Caco-2 (cell line): Measurements from ENCODE around the gene SLC22A23. TPM values are rescaled to one million over a fixed set of nuclear protein-coding genes. Genes with fewer than 3 reads are reported as not detected.

Source experiments
- BruUV-seq: library from RNA; stranded (reverse); fragments of 400-500 nt; replicated peaks from 2 replicates; lab custom pipeline; 2021; lab: Mats Ljungman, UMichigan
- CTCF ChIA-PET: fragments of 300-600 bp; sonication (Branson Sonifier 250); formaldehyde crosslinking; loops from one replicate; lab custom pipeline; 2022; ENCODE audit warnings: antibody characterized with exemption; lab: Charles Lee
- POLR2A ChIA-PET: fragments of 300-600 bp; sonication (Branson Sonifier 250); formaldehyde crosslinking; loops from one replicate; lab custom pipeline; 2022; ENCODE audit warnings: antibody characterized with exemption; lab: Charles Lee
- DNase-seq, 2 experiments: peaks; one replicate each; pipeline versions ENCODE4 v3.0.0 to v3.0.0-alpha.2; 2020 to 2022
- H3K27me3 ChIP-seq: replicated peaks from 2 replicates; pipeline ENCODE4 v1.6.0; 2011; ENCODE audit warnings: low read length; ENCODE audit not compliant: control insufficient read depth, insufficient read depth
- H3K36me3 ChIP-seq: 2 replicates; pipeline ENCODE4 v1.5.1; 2011; ENCODE audit warnings: low read length; ENCODE audit not compliant: control insufficient read depth, insufficient read depth
- H3K4me1 ChIP-seq: fragments of 250-450 bp; sonication (Bioruptor Pico); 2 replicates; pipeline ENCODE4 v1.5.1; 2020; ENCODE audit warnings: mild to moderate bottlenecking
- H3K4me3 ChIP-seq: 2 replicates; pipeline ENCODE4 v1.5.1; 2011; ENCODE audit warnings: low read depth, mild to moderate bottlenecking, control low read depth, low read length
- H3K9me3 ChIP-seq: fragments of 250-450 bp; sonication (Bioruptor Pico); 2 replicates; pipeline ENCODE4 v1.5.1; 2020; ENCODE audit warnings: mild to moderate bottlenecking, moderate library complexity
- H3K27ac Mint-ChIP-seq: one replicate; pipeline ENCODE4 v1.8.0; 2022; ENCODE audit warnings: mixed read lengths; ENCODE audit not compliant: unreplicated experiment
- H3K27me3 Mint-ChIP-seq: one replicate; pipeline ENCODE4 v1.8.0; 2022; ENCODE audit warnings: mixed read lengths; ENCODE audit not compliant: insufficient read depth, unreplicated experiment
- H3K36me3 Mint-ChIP-seq: one replicate; pipeline ENCODE4 v1.8.0; 2022; ENCODE audit warnings: mild to moderate bottlenecking, mixed read lengths; ENCODE audit not compliant: insufficient read depth, unreplicated experiment
- H3K4me1 Mint-ChIP-seq: one replicate; pipeline ENCODE4 v1.8.0; 2022; ENCODE audit warnings: low read depth, mixed read lengths; ENCODE audit not compliant: unreplicated experiment
- H3K4me3 Mint-ChIP-seq: one replicate; pipeline ENCODE4 v1.8.0; 2022; ENCODE audit warnings: mild to moderate bottlenecking, moderate library complexity, mixed read lengths; ENCODE audit not compliant: unreplicated experiment
- H3K9me3 Mint-ChIP-seq: one replicate; pipeline ENCODE4 v1.8.0; 2022; ENCODE audit warnings: mixed read lengths; ENCODE audit not compliant: unreplicated experiment
- CTCF ChIP-seq, 2 experiments: fragments of 200-600 bp in 1 of 2; IDR thresholded peaks; 1 replicate in 1 of 2; 2 replicates in 1 of 2; pipeline versions ENCODE4 v1.5.1 to v1.8.0; 2011 to 2022; ENCODE audit warnings: antibody characterized with exemption in 1 of 2, control low read depth in 1 of 2, inconsistent platforms in 1 of 2, low read depth in 1 of 2, low read length in 1 of 2, mild to moderate bottlenecking in 1 of 2, moderate library complexity in 1 of 2; ENCODE audit not compliant: insufficient read depth in 1 of 2, severe bottlenecking in 1 of 2, unreplicated experiment in 1 of 2
- intact Hi-C: fragments of 100-400 bp; cut with micrococcal nuclease; formaldehyde crosslinking; loops from one replicate; pipeline ENCODE4 v1.10.0; 2022; ENCODE audit not compliant: unreplicated experiment
- total RNA-seq: library from RNA; stranded (reverse); gene quantifications from 2 replicates; pipeline ENCODE4 v1.2.3, GENCODE V29; 2022

SLC22A23 gene
- total RNA-seq, 1 experiment from 2014 or later: 45.5 TPM

GRCh38 chr6:3371222-3371949, 85.5 kb downstream of the SLC22A23 start:
- no peak overlapping the region for H3K4me3 Mint-ChIP-seq
- POLR2A ChIA-PET: no interaction called here
- no peaks in the 10 kb centered on the region for H3K9me3 ChIP-seq
- no peak for DNase-seq
- no peaks in the 10 kb centered on the region for H3K27me3 Mint-ChIP-seq
- H3K4me1 ChIP-seq: peaks cover 9% of the 10 kb centered on the region
- H3K27ac Mint-ChIP-seq: no peak overlapping the region
- CTCF ChIA-PET: no interaction called here
- H3K4me1 Mint-ChIP-seq: peaks cover 18% of the 10 kb centered on the region
- peaks cover 1% of the 10 kb centered on the region; the same call in 1 of the 2 replicates for H3K36me3 ChIP-seq
- no peak for TF ChIP-seq CTCF (IDR thresholded peaks at IDR 0.05; ENCODE audit: insufficient read depth in 1 of 2, low read depth in 1 of 2, low read length in 1 of 2, severe bottlenecking in 1 of 2, unreplicated experiment in 1 of 2)
- H3K27me3 ChIP-seq: no peaks in the 10 kb centered on the region
- H3K4me3 ChIP-seq: no peak overlapping the region
- no TSS peak for BruUV-seq
- H3K9me3 Mint-ChIP-seq: no peaks in the 10 kb centered on the region
- intact Hi-C loops: no loop called here
- peaks cover 23% of the 10 kb centered on the region for H3K36me3 Mint-ChIP-seq

GRCh38 chr6:3370361-3371221, 86.3 kb downstream of the SLC22A23 start:
- no peak for TF ChIP-seq CTCF (IDR thresholded peaks at IDR 0.05; ENCODE audit: insufficient read depth in 1 of 2, low read depth in 1 of 2, low read length in 1 of 2, severe bottlenecking in 1 of 2, unreplicated experiment in 1 of 2)
- ChIA-PET POLR2A (no interaction called here), CTCF (interaction anchor here (0.6 kb wide), 1 partner anchor 929 kb away, joined by 3 read pairs; no protein-coding TSS in a partner anchor)
- Histone ChIP-seq H3K9me3 (no peaks in the 10 kb centered on the region), H3K36me3 (peaks cover 1% of the 10 kb centered on the region; the same call in 1 of the 2 replicates), H3K4me3 (no peak overlapping the region), H3K4me1 (peaks cover 9% of the 10 kb centered on the region), H3K27me3 (no peaks in the 10 kb centered on the region)
- peaks cover 21% of the 10 kb centered on the region for H3K36me3 Mint-ChIP-seq
- H3K4me3 Mint-ChIP-seq: no peak overlapping the region
- intact Hi-C loops: no loop called here
- no peak for DNase-seq
- BruUV-seq: no TSS peak
- no peak overlapping the region for H3K27ac Mint-ChIP-seq
- H3K9me3 Mint-ChIP-seq: no peaks in the 10 kb centered on the region
- H3K27me3 Mint-ChIP-seq: no peaks in the 10 kb centered on the region
- H3K4me1 Mint-ChIP-seq: peaks cover 16% of the 10 kb centered on the region

- Mint-ChIP-seq H3K36me3 (peaks cover 21% of the 10 kb centered on the region), H3K4me3 (no peak overlapping the region), H3K27ac (no peak overlapping the region), H3K27me3 (no peaks in the 10 kb centered on the region), H3K9me3 (no peaks in the 10 kb centered on the region), H3K4me1 (peaks cover 16% of the 10 kb centered on the region)
- no peak for DNase-seq
- TF ChIP-seq CTCF (IDR thresholded peaks at IDR 0.05; ENCODE audit: insufficient read depth in 1 of 2, low read depth in 1 of 2, low read length in 1 of 2, severe bottlenecking in 1 of 2, unreplicated experiment in 1 of 2): no peak
- no peaks in the 10 kb centered on the region for H3K9me3 ChIP-seq
- BruUV-seq: no TSS peak
- intact Hi-C loops: no loop called here
- H3K4me1 ChIP-seq: peaks cover 9% of the 10 kb centered on the region
- POLR2A ChIA-PET: no interaction called here
- no peak overlapping the region for H3K4me3 ChIP-seq
- no peaks in the 10 kb centered on the region for H3K27me3 ChIP-seq
- peaks cover 1% of the 10 kb centered on the region; the same call in 1 of the 2 replicates for H3K36me3 ChIP-seq
- CTCF ChIA-PET: interaction anchor here (0.6 kb wide), 1 partner anchor 928 kb away, joined by 3 read pairs; no protein-coding TSS in a partner anchor
These were observed 86.9 kb downstream of the SLC22A23 start for GRCh38 chr6:3369985-3370360.
